ENCODE measurements around the gene COX19.

DNA sequence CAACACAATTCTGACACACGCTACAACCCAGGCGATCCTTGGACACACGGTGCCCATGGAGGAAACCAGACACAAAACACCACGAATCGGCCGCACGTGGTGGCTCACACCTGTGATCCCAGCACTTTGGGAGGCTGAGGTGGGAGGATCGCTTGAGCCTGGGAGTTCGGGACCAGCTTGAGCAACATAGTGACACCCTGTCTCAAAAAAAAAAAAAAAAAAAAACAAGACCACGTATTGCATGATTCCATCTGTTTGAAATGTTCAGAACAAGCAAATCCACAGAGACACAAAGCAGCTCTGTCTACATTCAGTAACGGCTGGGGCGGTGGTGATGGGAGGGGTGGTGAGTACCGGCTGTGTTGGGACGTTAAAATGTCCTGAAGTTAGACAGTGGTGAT is 46.0 kb downstream of the COX19 start:
- TF ChIP-seq, protein P1, sequence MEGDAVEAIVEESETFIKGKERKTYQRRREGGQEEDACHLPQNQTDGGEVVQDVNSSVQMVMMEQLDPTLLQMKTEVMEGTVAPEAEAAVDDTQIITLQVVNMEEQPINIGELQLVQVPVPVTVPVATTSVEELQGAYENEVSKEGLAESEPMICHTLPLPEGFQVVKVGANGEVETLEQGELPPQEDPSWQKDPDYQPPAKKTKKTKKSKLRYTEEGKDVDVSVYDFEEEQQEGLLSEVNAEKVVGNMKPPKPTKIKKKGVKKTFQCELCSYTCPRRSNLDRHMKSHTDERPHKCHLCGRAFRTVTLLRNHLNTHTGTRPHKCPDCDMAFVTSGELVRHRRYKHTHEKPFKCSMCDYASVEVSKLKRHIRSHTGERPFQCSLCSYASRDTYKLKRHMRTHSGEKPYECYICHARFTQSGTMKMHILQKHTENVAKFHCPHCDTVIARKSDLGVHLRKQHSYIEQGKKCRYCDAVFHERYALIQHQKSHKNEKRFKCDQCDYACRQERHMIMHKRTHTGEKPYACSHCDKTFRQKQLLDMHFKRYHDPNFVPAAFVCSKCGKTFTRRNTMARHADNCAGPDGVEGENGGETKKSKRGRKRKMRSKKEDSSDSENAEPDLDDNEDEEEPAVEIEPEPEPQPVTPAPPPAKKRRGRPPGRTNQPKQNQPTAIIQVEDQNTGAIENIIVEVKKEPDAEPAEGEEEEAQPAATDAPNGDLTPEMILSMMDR (IDR thresholded peaks at IDR 0.05): no peak
- TF ChIP-seq EZH2 (IDR thresholded peaks at IDR 0.05; ENCODE audit: borderline replicate concordance, insufficient read depth, low read depth, low read length, poor library complexity, severe bottlenecking): no peak

Measured in B cell (primary cell).